HEK293 (cell line): ENCODE data around the gene NUMA1.

Source experiments
- PRDM1 ChIP-seq: fragments of 450-650 bp; formaldehyde crosslinking; IDR thresholded peaks from 2 replicates; pipeline ENCODE4; 2016; ENCODE audit warnings: missing biosample characterization, missing genetic modification characterization
- ZNF121 ChIP-seq: fragments of 450-650 bp; formaldehyde crosslinking; IDR thresholded peaks from 2 replicates; pipeline ENCODE4 v1.5.1; 2016; ENCODE audit warnings: missing biosample characterization, missing genetic modification characterization
- ZNF24 ChIP-seq: fragments of 450-650 bp; formaldehyde crosslinking; IDR thresholded peaks from 2 replicates; pipeline ENCODE4 v1.5.1; 2016; ENCODE audit warnings: missing biosample characterization, missing genetic modification characterization
- ZNF292 ChIP-seq: fragments of 450-650 bp; formaldehyde crosslinking; IDR thresholded peaks from 2 replicates; pipeline ENCODE4 v1.5.1; 2016; ENCODE audit warnings: low read depth, missing biosample characterization, missing genetic modification characterization, borderline replicate concordance
- ZNF302 ChIP-seq: fragments of 450-650 bp; formaldehyde crosslinking; IDR thresholded peaks from 2 replicates; pipeline ENCODE4 v1.5.1; 2016; ENCODE audit warnings: missing biosample characterization, missing genetic modification characterization, low read depth
- ZNF391 ChIP-seq: fragments of 450-650 bp; formaldehyde crosslinking; IDR thresholded peaks from 2 replicates; pipeline ENCODE4 v1.5.1; 2016; ENCODE audit warnings: low read depth, missing biosample characterization, missing genetic modification characterization, borderline replicate concordance
- ZNF596 ChIP-seq: fragments of 450-650 bp; IDR thresholded peaks from 2 replicates; pipeline ENCODE4 v1.5.0; 2018; ENCODE audit warnings: missing biosample characterization, mild to moderate bottlenecking, missing genetic modification characterization, moderate library complexity
- ZSCAN23 ChIP-seq: fragments of 450-650 bp; formaldehyde crosslinking; IDR thresholded peaks from 2 replicates; pipeline ENCODE4 v1.5.1; 2016; ENCODE audit warnings: missing biosample characterization, missing genetic modification characterization
- ZSCAN30 ChIP-seq: fragments of 450-650 bp; IDR thresholded peaks from 2 replicates; pipeline ENCODE4 v1.5.1; 2018; ENCODE audit warnings: missing biosample characterization, mild to moderate bottlenecking, missing genetic modification characterization, moderate library complexity
- TF ChIP-seq, protein P1 (sequence below): fragments of 450-650 bp; formaldehyde crosslinking; IDR thresholded peaks from 2 replicates; pipeline ENCODE4 v1.5.1; 2016; ENCODE audit warnings: missing biosample characterization, missing genetic modification characterization
- TF ChIP-seq, protein P2 (sequence below): fragments of 450-650 bp; formaldehyde crosslinking; IDR thresholded peaks from 2 replicates; pipeline ENCODE4 v1.5.1; 2016; ENCODE audit warnings: missing biosample characterization, missing genetic modification characterization
- TF ChIP-seq, protein P3 (sequence below): fragments of 450-650 bp; formaldehyde crosslinking; optimal IDR thresholded peaks from 2 replicates; pipeline ENCODE3; 2016; ENCODE audit warnings: missing biosample characterization, mild to moderate bottlenecking, missing genetic modification characterization
- TF ChIP-seq, protein P4 (sequence below): fragments of 450-650 bp; formaldehyde crosslinking; IDR thresholded peaks from 2 replicates; pipeline ENCODE4 v1.5.1; 2016; ENCODE audit warnings: missing biosample characterization, missing genetic modification characterization

DNA sequence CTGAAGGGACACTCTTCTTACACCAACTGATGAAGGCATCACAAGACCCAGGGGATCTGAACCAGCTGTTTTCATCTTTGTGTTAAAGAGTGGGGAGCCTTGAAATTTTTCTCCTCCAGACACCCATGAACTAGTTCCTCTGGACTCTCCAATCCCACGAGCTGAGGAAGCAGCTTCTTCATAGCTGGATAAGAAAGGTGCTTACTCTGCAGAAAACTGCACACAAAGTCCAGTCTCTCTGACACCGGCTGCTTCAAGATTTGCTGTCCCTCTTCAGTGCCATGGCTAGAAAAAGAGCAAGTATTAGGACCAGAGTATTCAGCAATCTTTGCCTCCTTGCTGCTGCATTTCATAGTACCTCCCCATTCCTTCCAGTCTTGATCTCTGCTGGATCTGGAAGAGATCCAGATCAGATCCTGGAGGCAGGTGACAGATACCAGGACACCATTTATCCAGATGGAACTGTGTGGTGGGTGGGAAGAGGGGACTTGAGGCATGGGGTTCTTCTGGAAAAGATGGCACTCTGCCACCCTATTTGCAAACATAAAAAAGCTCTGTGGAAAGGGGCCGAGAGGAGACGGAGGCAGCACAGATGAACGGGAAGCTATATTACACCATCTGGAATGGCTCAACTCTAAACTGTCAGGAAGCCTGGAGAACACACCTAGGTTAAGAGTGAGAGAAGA is 56.1 kb downstream of the NUMA1 start:
- TF ChIP-seq, protein P1, sequence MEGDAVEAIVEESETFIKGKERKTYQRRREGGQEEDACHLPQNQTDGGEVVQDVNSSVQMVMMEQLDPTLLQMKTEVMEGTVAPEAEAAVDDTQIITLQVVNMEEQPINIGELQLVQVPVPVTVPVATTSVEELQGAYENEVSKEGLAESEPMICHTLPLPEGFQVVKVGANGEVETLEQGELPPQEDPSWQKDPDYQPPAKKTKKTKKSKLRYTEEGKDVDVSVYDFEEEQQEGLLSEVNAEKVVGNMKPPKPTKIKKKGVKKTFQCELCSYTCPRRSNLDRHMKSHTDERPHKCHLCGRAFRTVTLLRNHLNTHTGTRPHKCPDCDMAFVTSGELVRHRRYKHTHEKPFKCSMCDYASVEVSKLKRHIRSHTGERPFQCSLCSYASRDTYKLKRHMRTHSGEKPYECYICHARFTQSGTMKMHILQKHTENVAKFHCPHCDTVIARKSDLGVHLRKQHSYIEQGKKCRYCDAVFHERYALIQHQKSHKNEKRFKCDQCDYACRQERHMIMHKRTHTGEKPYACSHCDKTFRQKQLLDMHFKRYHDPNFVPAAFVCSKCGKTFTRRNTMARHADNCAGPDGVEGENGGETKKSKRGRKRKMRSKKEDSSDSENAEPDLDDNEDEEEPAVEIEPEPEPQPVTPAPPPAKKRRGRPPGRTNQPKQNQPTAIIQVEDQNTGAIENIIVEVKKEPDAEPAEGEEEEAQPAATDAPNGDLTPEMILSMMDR (tag by site-specific recombination), result no peak
- TF ChIP-seq ZNF302 (tag by site-specific recombination) (no peak), ZSCAN23 (tag by site-specific recombination) (no peak), ZSCAN30 (tag by site-specific recombination) (no peak), ZNF596 (tag by site-specific recombination) (no peak), ZNF391 (tag by site-specific recombination) (no peak), ZNF24 (no peak), ZNF292 (tag by site-specific recombination) (no peak), PRDM1 (tag by site-specific recombination) (no peak), ZNF121 (no peak)
- TF ChIP-seq, protein P2, sequence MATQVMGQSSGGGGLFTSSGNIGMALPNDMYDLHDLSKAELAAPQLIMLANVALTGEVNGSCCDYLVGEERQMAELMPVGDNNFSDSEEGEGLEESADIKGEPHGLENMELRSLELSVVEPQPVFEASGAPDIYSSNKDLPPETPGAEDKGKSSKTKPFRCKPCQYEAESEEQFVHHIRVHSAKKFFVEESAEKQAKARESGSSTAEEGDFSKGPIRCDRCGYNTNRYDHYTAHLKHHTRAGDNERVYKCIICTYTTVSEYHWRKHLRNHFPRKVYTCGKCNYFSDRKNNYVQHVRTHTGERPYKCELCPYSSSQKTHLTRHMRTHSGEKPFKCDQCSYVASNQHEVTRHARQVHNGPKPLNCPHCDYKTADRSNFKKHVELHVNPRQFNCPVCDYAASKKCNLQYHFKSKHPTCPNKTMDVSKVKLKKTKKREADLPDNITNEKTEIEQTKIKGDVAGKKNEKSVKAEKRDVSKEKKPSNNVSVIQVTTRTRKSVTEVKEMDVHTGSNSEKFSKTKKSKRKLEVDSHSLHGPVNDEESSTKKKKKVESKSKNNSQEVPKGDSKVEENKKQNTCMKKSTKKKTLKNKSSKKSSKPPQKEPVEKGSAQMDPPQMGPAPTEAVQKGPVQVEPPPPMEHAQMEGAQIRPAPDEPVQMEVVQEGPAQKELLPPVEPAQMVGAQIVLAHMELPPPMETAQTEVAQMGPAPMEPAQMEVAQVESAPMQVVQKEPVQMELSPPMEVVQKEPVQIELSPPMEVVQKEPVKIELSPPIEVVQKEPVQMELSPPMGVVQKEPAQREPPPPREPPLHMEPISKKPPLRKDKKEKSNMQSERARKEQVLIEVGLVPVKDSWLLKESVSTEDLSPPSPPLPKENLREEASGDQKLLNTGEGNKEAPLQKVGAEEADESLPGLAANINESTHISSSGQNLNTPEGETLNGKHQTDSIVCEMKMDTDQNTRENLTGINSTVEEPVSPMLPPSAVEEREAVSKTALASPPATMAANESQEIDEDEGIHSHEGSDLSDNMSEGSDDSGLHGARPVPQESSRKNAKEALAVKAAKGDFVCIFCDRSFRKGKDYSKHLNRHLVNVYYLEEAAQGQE (tag by site-specific recombination), result no peak
- TF ChIP-seq, protein P3, sequence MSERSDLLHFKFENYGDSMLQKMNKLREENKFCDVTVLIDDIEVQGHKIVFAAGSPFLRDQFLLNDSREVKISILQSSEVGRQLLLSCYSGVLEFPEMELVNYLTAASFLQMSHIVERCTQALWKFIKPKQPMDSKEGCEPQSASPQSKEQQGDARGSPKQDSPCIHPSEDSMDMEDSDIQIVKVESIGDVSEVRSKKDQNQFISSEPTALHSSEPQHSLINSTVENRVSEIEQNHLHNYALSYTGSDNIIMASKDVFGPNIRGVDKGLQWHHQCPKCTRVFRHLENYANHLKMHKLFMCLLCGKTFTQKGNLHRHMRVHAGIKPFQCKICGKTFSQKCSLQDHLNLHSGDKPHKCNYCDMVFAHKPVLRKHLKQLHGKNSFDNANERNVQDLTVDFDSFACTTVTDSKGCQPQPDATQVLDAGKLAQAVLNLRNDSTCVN, result no peak
- TF ChIP-seq, protein P4, sequence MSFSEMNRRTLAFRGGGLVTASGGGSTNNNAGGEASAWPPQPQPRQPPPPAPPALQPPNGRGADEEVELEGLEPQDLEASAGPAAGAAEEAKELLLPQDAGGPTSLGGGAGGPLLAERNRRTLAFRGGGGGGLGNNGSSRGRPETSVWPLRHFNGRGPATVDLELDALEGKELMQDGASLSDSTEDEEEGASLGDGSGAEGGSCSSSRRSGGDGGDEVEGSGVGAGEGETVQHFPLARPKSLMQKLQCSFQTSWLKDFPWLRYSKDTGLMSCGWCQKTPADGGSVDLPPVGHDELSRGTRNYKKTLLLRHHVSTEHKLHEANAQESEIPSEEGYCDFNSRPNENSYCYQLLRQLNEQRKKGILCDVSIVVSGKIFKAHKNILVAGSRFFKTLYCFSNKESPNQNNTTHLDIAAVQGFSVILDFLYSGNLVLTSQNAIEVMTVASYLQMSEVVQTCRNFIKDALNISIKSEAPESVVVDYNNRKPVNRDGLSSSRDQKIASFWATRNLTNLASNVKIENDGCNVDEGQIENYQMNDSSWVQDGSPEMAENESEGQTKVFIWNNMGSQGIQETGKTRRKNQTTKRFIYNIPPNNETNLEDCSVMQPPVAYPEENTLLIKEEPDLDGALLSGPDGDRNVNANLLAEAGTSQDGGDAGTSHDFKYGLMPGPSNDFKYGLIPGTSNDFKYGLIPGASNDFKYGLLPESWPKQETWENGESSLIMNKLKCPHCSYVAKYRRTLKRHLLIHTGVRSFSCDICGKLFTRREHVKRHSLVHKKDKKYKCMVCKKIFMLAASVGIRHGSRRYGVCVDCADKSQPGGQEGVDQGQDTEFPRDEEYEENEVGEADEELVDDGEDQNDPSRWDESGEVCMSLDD (tag by site-specific recombination), result no peak
